GM12878 (cell line): Measurements from ENCODE around the gene LENEP. TPM values are rescaled to one million over a fixed set of nuclear protein-coding genes. Genes with fewer than 3 reads are reported as not detected.
A peak's percentile ranks its signal among the peaks of the same experiment; 100 is the strongest.

ENCODE experiments used
- EZH2 ChIP-seq: IDR thresholded peaks from 2 replicates; pipeline ENCODE4 v1.6.1; 2012; ENCODE audit warnings: low read depth, mild to moderate bottlenecking, control low read depth, inconsistent platforms, low read length, borderline replicate concordance; ENCODE audit not compliant: control insufficient read depth
- HDAC2 ChIP-seq: fragments of 200-600 bp; sonication (generic); IDR thresholded peaks from 2 replicates; pipeline ENCODE4 v1.6.1; 2017
- IKZF1 ChIP-seq: fragments of 450-650 bp; conservative IDR thresholded peaks from 2 replicates; pipeline ENCODE4 v1.6.1; 2017; ENCODE audit warnings: antibody characterized with exemption, mild to moderate bottlenecking
- IRF4 ChIP-seq: IDR thresholded peaks from 2 replicates; pipeline ENCODE4 v1.6.1; 2011; ENCODE audit warnings: low read depth, low read length
- MTA2 ChIP-seq: fragments of 450-650 bp; IDR thresholded peaks from 2 replicates; pipeline ENCODE4 v1.6.1; 2016; ENCODE audit warnings: low read depth, mild to moderate bottlenecking, moderate library complexity
- NFIC ChIP-seq: IDR thresholded peaks from 2 replicates; pipeline ENCODE4 v1.6.1; 2012; ENCODE audit warnings: low read depth, mild to moderate bottlenecking, inconsistent platforms, low read length, moderate library complexity
- PML ChIP-seq: IDR thresholded peaks from 2 replicates; pipeline ENCODE4 v1.6.1; 2012; ENCODE audit warnings: low read length, inconsistent platforms
- POLR2A ChIP-seq: IDR thresholded peaks from 2 replicates; pipeline ENCODE4 v1.6.1; 2011; ENCODE audit warnings: low read depth, mild to moderate bottlenecking, low read length
- POLR2AphosphoS5 ChIP-seq: IDR thresholded peaks from 2 replicates; pipeline ENCODE4 v1.6.1; 2011; ENCODE audit warnings: mild to moderate bottlenecking, low read length, inconsistent platforms
- RB1 ChIP-seq: fragments of 450-650 bp; formaldehyde crosslinking; IDR thresholded peaks from 2 replicates; pipeline ENCODE4 v1.6.1; 2017; ENCODE audit warnings: mild to moderate bottlenecking, borderline replicate concordance
- SMAD5 ChIP-seq: IDR thresholded peaks from 2 replicates; pipeline ENCODE4 v1.6.1; 2016; ENCODE audit warnings: antibody characterized with exemption, low read depth
- YY1 ChIP-seq: IDR thresholded peaks from 2 replicates; pipeline ENCODE4 v1.6.1; 2011; ENCODE audit warnings: low read depth, mild to moderate bottlenecking, low read length
- ZZZ3 ChIP-seq: IDR thresholded peaks from 2 replicates; pipeline ENCODE4 v1.6.1; 2011; ENCODE audit warnings: low read depth; ENCODE audit not compliant: control insufficient read depth, insufficient read length
- polyA plus RNA-seq, 11 experiments: library from polyadenylated mRNA; depleted of rRNA in 4 of 11; unstranded in 6 of 11; stranded (reverse) in 5 of 11; fragments of >200 nt; fragmentation: Nextera tagmentation in 4 of 11; fragmentation: Illumina TruSeq in 1 of 11; extraction: Ambion mirVana in 4 of 11; extraction: Trizol in 1 of 11; gene quantifications; 1 replicate in 1 of 11; 2 replicates in 10 of 11; pipeline versions ENCODE4 v1.2.1 to v1.2.3, GENCODE V29; 2011 to 2016; ENCODE audit warnings: inconsistent platforms in 2 of 11, missing spikeins in 2 of 11, low read depth in 1 of 11
- total RNA-seq, 4 experiments: library from RNA; depleted of rRNA in 3 of 4; stranded (reverse); fragments of >200 nt in 3 of 4; fragmentation: Illumina TruSeq in 1 of 4; extraction: Trizol in 1 of 4; gene quantifications; 2 replicates each; pipeline versions ENCODE4 v1.2.1 to v1.2.3, GENCODE V29; 2013 to 2021
- TF ChIP-seq, protein P1 (sequence below): fragments of 450-650 bp; conservative IDR thresholded peaks from 2 replicates; pipeline ENCODE4 v1.6.1; 2017; ENCODE audit warnings: mild to moderate bottlenecking, moderate library complexity
- TF ChIP-seq, protein P2 (sequence below): IDR thresholded peaks from 2 replicates; pipeline ENCODE4 v1.6.1; 2011; ENCODE audit warnings: low read depth, mild to moderate bottlenecking, low read length, moderate library complexity, borderline replicate concordance; ENCODE audit errors: extremely low read depth
- TF ChIP-seq, protein P3 (sequence below): fragments of 450-650 bp; IDR thresholded peaks from 2 replicates; pipeline ENCODE4 v1.6.1; 2017; ENCODE audit warnings: mild to moderate bottlenecking, moderate library complexity
- TF ChIP-seq, protein P4 (sequence below): IDR thresholded peaks from 2 replicates; pipeline ENCODE4 v1.6.1; 2011; ENCODE audit warnings: low read depth, low read length, improper control_type of control experiment, borderline replicate concordance
- TF ChIP-seq, protein P5 (sequence below): fragments of 450-650 bp; formaldehyde crosslinking; IDR thresholded peaks from 2 replicates; pipeline ENCODE4 v1.4.0; 2020; ENCODE audit warnings: mild to moderate bottlenecking, moderate library complexity

LENEP gene
- total and polyA plus RNA-seq, 10 of the 15 experiments (the other 5 are each of a cell fraction or from before 2014, with no cell fraction given): 0.27 to 1.1 (median 0.64) TPM; not detected in 7

DNA sequence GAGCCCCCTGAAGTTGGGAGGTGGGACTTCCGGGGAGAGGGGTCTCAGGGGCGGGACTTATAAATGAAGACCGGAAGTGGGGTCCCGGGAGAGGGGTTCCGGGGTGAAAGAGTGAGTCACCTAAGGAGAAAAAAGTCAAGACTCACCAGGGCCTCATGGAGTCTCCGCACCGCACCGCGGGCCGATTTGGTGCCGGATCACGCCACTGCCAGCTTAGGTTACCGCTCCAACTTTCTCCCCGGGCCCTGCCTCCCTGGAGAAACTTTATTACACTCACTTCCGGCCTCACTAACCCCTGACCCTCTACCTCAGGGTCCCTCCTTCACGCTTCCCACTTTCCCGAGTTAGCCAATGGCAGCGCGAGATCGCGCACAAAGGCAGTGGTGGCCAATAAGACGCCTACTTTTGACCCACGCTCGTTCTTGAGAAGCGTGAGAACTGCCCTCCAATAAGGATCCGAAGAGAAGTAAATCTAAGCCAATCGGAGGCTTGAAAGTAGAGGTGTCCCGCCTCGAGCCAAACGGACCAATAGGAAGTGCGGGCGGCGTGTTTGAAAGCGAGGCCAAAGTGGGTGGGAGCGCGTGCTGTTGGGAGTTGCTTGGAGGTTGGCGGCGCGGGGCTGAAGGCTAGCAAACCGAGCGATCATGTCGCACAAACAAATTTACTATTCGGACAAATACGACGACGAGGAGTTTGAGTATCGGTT, 19.1 kb upstream of the LENEP start, which contains the start of gene CKS1B (continued):
- TF ChIP-seq, protein P1, sequence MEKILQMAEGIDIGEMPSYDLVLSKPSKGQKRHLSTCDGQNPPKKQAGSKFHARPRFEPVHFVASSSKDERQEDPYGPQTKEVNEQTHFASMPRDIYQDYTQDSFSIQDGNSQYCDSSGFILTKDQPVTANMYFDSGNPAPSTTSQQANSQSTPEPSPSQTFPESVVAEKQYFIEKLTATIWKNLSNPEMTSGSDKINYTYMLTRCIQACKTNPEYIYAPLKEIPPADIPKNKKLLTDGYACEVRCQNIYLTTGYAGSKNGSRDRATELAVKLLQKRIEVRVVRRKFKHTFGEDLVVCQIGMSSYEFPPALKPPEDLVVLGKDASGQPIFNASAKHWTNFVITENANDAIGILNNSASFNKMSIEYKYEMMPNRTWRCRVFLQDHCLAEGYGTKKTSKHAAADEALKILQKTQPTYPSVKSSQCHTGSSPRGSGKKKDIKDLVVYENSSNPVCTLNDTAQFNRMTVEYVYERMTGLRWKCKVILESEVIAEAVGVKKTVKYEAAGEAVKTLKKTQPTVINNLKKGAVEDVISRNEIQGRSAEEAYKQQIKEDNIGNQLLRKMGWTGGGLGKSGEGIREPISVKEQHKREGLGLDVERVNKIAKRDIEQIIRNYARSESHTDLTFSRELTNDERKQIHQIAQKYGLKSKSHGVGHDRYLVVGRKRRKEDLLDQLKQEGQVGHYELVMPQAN: peak; percentile 100
- 0 out of 2 replicates have a peak, but pooled peaks have one; percentile 3 for TF ChIP-seq NFIC
- peak; percentile 63; the same call in 1 of the 2 replicates for TF ChIP-seq PML
- no peak for TF ChIP-seq ZZZ3
- TF ChIP-seq SMAD5: peak; percentile 64; the same call in 1 of the 2 replicates
- TF ChIP-seq YY1: 0 out of 2 replicates have a peak, but pooled peaks have one; percentile 55
- TF ChIP-seq POLR2A: peak; percentile 85
- TF ChIP-seq, protein P2, sequence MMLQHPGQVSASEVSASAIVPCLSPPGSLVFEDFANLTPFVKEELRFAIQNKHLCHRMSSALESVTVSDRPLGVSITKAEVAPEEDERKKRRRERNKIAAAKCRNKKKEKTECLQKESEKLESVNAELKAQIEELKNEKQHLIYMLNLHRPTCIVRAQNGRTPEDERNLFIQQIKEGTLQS: no peak
- peak; percentile 59; the same call in 1 of the 2 replicates for TF ChIP-seq RB1
- peak; percentile 99 for TF ChIP-seq HDAC2
- TF ChIP-seq MTA2: peak; percentile 92
- TF ChIP-seq, protein P3, sequence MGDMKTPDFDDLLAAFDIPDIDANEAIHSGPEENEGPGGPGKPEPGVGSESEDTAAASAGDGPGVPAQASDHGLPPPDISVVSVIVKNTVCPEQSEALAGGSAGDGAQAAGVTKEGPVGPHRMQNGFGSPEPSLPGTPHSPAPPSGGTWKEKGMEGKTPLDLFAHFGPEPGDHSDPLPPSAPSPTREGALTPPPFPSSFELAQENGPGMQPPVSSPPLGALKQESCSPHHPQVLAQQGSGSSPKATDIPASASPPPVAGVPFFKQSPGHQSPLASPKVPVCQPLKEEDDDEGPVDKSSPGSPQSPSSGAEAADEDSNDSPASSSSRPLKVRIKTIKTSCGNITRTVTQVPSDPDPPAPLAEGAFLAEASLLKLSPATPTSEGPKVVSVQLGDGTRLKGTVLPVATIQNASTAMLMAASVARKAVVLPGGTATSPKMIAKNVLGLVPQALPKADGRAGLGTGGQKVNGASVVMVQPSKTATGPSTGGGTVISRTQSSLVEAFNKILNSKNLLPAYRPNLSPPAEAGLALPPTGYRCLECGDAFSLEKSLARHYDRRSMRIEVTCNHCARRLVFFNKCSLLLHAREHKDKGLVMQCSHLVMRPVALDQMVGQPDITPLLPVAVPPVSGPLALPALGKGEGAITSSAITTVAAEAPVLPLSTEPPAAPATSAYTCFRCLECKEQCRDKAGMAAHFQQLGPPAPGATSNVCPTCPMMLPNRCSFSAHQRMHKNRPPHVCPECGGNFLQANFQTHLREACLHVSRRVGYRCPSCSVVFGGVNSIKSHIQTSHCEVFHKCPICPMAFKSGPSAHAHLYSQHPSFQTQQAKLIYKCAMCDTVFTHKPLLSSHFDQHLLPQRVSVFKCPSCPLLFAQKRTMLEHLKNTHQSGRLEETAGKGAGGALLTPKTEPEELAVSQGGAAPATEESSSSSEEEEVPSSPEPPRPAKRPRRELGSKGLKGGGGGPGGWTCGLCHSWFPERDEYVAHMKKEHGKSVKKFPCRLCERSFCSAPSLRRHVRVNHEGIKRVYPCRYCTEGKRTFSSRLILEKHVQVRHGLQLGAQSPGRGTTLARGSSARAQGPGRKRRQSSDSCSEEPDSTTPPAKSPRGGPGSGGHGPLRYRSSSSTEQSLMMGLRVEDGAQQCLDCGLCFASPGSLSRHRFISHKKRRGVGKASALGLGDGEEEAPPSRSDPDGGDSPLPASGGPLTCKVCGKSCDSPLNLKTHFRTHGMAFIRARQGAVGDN: no peak; the same call in none of the 2 replicates
- TF ChIP-seq, protein P4, sequence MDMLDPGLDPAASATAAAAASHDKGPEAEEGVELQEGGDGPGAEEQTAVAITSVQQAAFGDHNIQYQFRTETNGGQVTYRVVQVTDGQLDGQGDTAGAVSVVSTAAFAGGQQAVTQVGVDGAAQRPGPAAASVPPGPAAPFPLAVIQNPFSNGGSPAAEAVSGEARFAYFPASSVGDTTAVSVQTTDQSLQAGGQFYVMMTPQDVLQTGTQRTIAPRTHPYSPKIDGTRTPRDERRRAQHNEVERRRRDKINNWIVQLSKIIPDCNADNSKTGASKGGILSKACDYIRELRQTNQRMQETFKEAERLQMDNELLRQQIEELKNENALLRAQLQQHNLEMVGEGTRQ: no peak
- TF ChIP-seq IKZF1: no peak
- 0 out of 2 replicates have a peak, but pooled peaks have one; percentile 7 for TF ChIP-seq IRF4
- TF ChIP-seq, protein P5, sequence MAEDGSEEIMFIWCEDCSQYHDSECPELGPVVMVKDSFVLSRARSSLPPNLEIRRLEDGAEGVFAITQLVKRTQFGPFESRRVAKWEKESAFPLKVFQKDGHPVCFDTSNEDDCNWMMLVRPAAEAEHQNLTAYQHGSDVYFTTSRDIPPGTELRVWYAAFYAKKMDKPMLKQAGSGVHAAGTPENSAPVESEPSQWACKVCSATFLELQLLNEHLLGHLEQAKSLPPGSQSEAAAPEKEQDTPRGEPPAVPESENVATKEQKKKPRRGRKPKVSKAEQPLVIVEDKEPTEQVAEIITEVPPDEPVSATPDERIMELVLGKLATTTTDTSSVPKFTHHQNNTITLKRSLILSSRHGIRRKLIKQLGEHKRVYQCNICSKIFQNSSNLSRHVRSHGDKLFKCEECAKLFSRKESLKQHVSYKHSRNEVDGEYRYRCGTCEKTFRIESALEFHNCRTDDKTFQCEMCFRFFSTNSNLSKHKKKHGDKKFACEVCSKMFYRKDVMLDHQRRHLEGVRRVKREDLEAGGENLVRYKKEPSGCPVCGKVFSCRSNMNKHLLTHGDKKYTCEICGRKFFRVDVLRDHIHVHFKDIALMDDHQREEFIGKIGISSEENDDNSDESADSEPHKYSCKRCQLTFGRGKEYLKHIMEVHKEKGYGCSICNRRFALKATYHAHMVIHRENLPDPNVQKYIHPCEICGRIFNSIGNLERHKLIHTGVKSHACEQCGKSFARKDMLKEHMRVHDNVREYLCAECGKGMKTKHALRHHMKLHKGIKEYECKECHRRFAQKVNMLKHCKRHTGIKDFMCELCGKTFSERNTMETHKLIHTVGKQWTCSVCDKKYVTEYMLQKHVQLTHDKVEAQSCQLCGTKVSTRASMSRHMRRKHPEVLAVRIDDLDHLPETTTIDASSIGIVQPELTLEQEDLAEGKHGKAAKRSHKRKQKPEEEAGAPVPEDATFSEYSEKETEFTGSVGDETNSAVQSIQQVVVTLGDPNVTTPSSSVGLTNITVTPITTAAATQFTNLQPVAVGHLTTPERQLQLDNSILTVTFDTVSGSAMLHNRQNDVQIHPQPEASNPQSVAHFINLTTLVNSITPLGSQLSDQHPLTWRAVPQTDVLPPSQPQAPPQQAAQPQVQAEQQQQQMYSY (CRISPR knock-in tag): no peak
- no peak for TF ChIP-seq EZH2
- peak; percentile 58 for TF ChIP-seq POLR2AphosphoS5
